Measurements from ENCODE around the gene ZDHHC11B.

DNA sequence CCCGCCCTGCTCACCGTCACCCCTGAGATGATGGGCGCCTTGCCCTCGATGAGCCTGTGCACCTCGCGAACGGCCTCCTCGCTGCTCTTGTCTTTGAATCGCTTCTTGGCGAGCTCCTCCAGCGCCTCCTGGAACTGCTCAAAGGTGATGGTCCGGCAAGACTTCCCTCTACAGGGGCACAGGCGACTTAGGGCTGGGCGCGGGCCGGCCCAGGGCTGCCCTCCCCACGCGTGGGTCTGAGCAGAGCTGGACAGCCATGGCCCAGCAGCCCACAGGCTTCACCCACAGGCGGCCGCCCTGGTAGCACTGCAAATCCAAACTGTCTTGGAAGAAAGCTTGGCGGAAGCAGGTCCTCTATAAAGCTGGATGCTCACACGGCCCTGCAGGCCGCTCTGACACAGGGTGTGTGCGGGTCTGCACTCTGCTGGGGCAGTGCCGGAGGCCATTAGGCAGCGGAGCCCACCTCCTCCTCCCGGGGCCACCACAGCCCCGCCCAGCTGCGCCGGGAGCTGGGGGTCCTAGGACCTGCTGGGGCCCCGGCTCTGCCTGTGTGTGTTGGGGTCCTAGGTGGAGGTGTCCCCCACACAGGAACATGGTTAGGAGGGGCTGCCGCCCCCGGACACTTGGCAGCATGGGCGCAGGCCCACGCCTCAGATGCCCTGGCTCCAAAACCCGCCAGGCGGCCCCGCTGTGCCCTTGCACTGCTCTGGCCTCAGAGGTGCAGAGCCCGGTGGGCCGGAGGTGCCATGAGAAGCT is 118.4 kb downstream of the ZDHHC11B start:
- TF ChIP-seq, protein P1, sequence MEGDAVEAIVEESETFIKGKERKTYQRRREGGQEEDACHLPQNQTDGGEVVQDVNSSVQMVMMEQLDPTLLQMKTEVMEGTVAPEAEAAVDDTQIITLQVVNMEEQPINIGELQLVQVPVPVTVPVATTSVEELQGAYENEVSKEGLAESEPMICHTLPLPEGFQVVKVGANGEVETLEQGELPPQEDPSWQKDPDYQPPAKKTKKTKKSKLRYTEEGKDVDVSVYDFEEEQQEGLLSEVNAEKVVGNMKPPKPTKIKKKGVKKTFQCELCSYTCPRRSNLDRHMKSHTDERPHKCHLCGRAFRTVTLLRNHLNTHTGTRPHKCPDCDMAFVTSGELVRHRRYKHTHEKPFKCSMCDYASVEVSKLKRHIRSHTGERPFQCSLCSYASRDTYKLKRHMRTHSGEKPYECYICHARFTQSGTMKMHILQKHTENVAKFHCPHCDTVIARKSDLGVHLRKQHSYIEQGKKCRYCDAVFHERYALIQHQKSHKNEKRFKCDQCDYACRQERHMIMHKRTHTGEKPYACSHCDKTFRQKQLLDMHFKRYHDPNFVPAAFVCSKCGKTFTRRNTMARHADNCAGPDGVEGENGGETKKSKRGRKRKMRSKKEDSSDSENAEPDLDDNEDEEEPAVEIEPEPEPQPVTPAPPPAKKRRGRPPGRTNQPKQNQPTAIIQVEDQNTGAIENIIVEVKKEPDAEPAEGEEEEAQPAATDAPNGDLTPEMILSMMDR (IDR thresholded peaks at IDR 0.05): no peak
- no peak for TF ChIP-seq POLR2A (IDR thresholded peaks at IDR 0.05)
